Thyroid gland (tissue), 4 donors: ENCODE data around the gene VOPP1. TPM values are rescaled to one million over a fixed set of nuclear protein-coding genes. Genes with fewer than 3 reads are reported as not detected.
A peak's percentile ranks its signal among the peaks of the same experiment; 100 is the strongest.

Experiments used
- DNase-seq, 2 donors: peaks; one replicate each; pipeline ENCODE4 v3.0.0-alpha.2; 2019
- H3K27ac ChIP-seq, 3 donors: fragments of 200-600 bp; sonication (generic); 1 replicate in 2 of 3; 2 replicates in 1 of 3; pipeline ENCODE4 v1.5.1; 2016 to 2019; ENCODE audit warnings: mild to moderate bottlenecking in 1 of 3, moderate library complexity in 1 of 3
- H3K27me3 ChIP-seq: fragments of 200-600 bp; sonication (generic); one replicate; pipeline ENCODE4 v1.5.1; 2019
- H3K36me3 ChIP-seq, 2 donors: fragments of 200-600 bp; sonication (generic); one replicate each; pipeline ENCODE4 v1.5.1; 2016 to 2019
- H3K4me1 ChIP-seq, 2 donors: fragments of 200-600 bp; sonication (generic); one replicate each; pipeline ENCODE4 v1.5.1; 2017 to 2019
- H3K4me3 ChIP-seq, 3 donors: fragments of 200-600 bp; sonication (generic); replicated peaks in 1 of 3; 1 replicate in 2 of 3; 2 replicates in 1 of 3; pipeline ENCODE4 v1.5.1; 2016; ENCODE audit warnings: mild to moderate bottlenecking in 1 of 3
- H3K9me3 ChIP-seq: fragments of 200-600 bp; sonication (generic); one replicate; pipeline ENCODE4 v1.5.1; 2017
- CTCF ChIP-seq, 6 experiments: fragments of 200-600 bp in 3 of 6; fragments of 450-650 bp in 3 of 6; sonication (generic) in 3 of 6; IDR thresholded peaks; one replicate each; pipeline ENCODE4 v1.5.1; 2016 to 2019; ENCODE audit warnings: antibody characterized with exemption in 6 of 6, mild to moderate bottlenecking in 2 of 6, inconsistent platforms in 1 of 6, moderate library complexity in 1 of 6
- POLR2A ChIP-seq, 2 donors: fragments of 450-650 bp; IDR thresholded peaks; one replicate each; pipeline ENCODE4 v1.6.1; 2017; ENCODE audit warnings: antibody characterized with exemption in 2 of 2, mild to moderate bottlenecking in 2 of 2, moderate library complexity in 1 of 2
- WGBS, 2 donors: methylation state at CpG; one replicate each; pipeline ENCODE4 v1.1.5; 2017; 5-methylcytosine and 5-hydroxymethylcytosine counted together
- intact Hi-C: fragments of 100-400 bp; cut with DNase I; formaldehyde crosslinking; loops from one replicate; pipeline ENCODE4 v1.15.1; 2023
- total RNA-seq, 4 donors: library from RNA; depleted of rRNA; stranded (reverse); fragments of >200 nt; gene quantifications; one replicate each; pipeline ENCODE4 v1.2.3, GENCODE V29; 2016

The VOPP1 gene
- total RNA-seq, 4 donors from 2014 or later, result 42.6 to 58.0 (median 46.2) TPM

GRCh38 chr7:55432939-55433784 lies 139.1 kb downstream of the VOPP1 start:
- peaks cover 0 to 3% of the 10 kb centered on the region in 2 donors for H3K36me3 ChIP-seq
- no peaks in the 10 kb centered on the region for H3K9me3 ChIP-seq
- no peak overlapping the region for H3K4me3 ChIP-seq
- no peak overlapping the region for H3K27ac ChIP-seq
- no peaks in the 10 kb centered on the region for H3K27me3 ChIP-seq
- DNase-seq, result no peak
- intact Hi-C loops, result loop anchor here (10.0 kb wide), 1 partner anchor 162 kb away; no protein-coding TSS in a partner anchor
- WGBS, 2 donors, result 63 to 68% methylated on average over 13 of the region's 13 CpGs
- TF ChIP-seq CTCF (IDR thresholded peaks at IDR 0.05) (peak in 4 of 6 experiments; percentile 11 to 45 (median 28)), POLR2A (IDR thresholded peaks at IDR 0.05) (no peak)
- H3K4me1 ChIP-seq, result no peaks in the 10 kb centered on the region

- H3K27me3 ChIP-seq, result no peaks in the 10 kb centered on the region
These were observed 139.8 kb downstream of the VOPP1 start for GRCh38 chr7:55432506-55432905.

GRCh38 chr7:55431898-55432297 lies 140.4 kb downstream of the VOPP1 start:
- no peak for DNase-seq
- Histone ChIP-seq H3K36me3 (peaks cover 0 to 3% of the 10 kb centered on the region in 2 donors), H3K27ac (no peak overlapping the region), H3K4me3 (no peak overlapping the region), H3K27me3 (no peaks in the 10 kb centered on the region), H3K9me3 (no peaks in the 10 kb centered on the region), H3K4me1 (no peaks in the 10 kb centered on the region)
- TF ChIP-seq CTCF (IDR thresholded peaks at IDR 0.05), result no peak
- no peak for TF ChIP-seq POLR2A (IDR thresholded peaks at IDR 0.05)
- intact Hi-C loops, result loop anchor here (10.0 kb wide), 1 partner anchor 163 kb away; no protein-coding TSS in a partner anchor
- 7 to 8% methylated on average over 2 of the region's 2 CpGs for WGBS, 2 donors

More at GRCh38 chr7:55432506-55432905, 139.8 kb downstream of the VOPP1 start:
- 88% methylated on average over 3 of the region's 3 CpGs for WGBS, 2 donors
- H3K4me3 ChIP-seq, result no peak overlapping the region
- no peak for DNase-seq
- intact Hi-C loops, result loop anchor here (10.0 kb wide), 1 partner anchor 162 kb away; no protein-coding TSS in a partner anchor
- no peaks in the 10 kb centered on the region for H3K4me1 ChIP-seq
- no peak overlapping the region for H3K27ac ChIP-seq
- no peaks in the 10 kb centered on the region for H3K9me3 ChIP-seq
- H3K36me3 ChIP-seq, result peaks cover 0 to 3% of the 10 kb centered on the region in 2 donors
- TF ChIP-seq POLR2A (IDR thresholded peaks at IDR 0.05), result no peak
- no peak for TF ChIP-seq CTCF (IDR thresholded peaks at IDR 0.05)

- H3K4me1 ChIP-seq, result peaks cover 0 to 4% of the 10 kb centered on the region in 2 donors
- no peaks in the 10 kb centered on the region for H3K9me3 ChIP-seq
- intact Hi-C loops, result loop anchor here (10.0 kb wide), 1 partner anchor 165 kb away; no protein-coding TSS in a partner anchor
- H3K36me3 ChIP-seq, result peaks cover 0 to 3% of the 10 kb centered on the region in 2 donors
- no peaks in the 10 kb centered on the region for H3K27me3 ChIP-seq
- H3K27ac ChIP-seq, result no peak overlapping the region
- TF ChIP-seq POLR2A (IDR thresholded peaks at IDR 0.05), result no peak
- TF ChIP-seq CTCF (IDR thresholded peaks at IDR 0.05), result no peak
- DNase-seq, result no peak
- 77 to 82% methylated on average over 7 to 11 of the region's 11 CpGs for WGBS, 2 donors
- no peak overlapping the region for H3K4me3 ChIP-seq
These were observed 142.3 kb downstream of the VOPP1 start for GRCh38 chr7:55429835-55430499.
